K562 (cell line): ENCODE data around the gene JPT2. TPM values are rescaled to one million over a fixed set of nuclear protein-coding genes. Genes with fewer than 3 reads are reported as not detected.

Experiments used
- ATAC-seq: fragments of 200-7000 bp; cut with Tn5 transposase; 3 replicates; pipeline ENCODE4 v1.9.1; 2020; ENCODE audit warnings: moderate library complexity
- BruUV-seq: library from RNA; stranded (reverse); fragments of 400-500 nt; replicated peaks from 2 replicates; lab custom pipeline; 2021; lab: Mats Ljungman, UMichigan
- CTCF ChIA-PET: fragments of 300-600 bp; formaldehyde crosslinking; extraction: SDS; loops from one replicate; lab custom pipeline; 2021; ENCODE audit warnings: low intra/inter-chr PET ratio; lab: Yijun Ruan, JAX
- POLR2A ChIA-PET: fragments of 300-600, 350-650 bp; sonication (Branson Sonifier 250); formaldehyde crosslinking; extraction: SDS; loops from one replicate; lab custom pipeline; 2021; ENCODE audit warnings: antibody characterized with exemption, inconsistent platforms; lab: Yijun Ruan, JAX
- DNase-seq, 4 experiments: peaks; one replicate each; pipeline versions ENCODE4 v3.0.0 to v3.0.0-alpha.2; 2011 to 2018; ENCODE audit warnings: low spot score in 3 of 4, mixed read lengths in 3 of 4; ENCODE audit errors: extremely low read depth in 1 of 4
- FAIRE-seq: peaks from 2 replicates; lab custom pipeline; 2011; peaks lifted over from hg19 to GRCh38; lab: Jason Lieb, UNC
- H2AFZ ChIP-seq: 2 replicates; pipeline ENCODE4 v1.6.0; 2011; ENCODE audit warnings: low read depth, low read length, control low read depth, inconsistent platforms
- H3K27ac ChIP-seq: fragments of 200-600 bp; 3 replicates; pipeline ENCODE4 v1.8.0; 2011; ENCODE audit warnings: low read depth, mild to moderate bottlenecking, control low read depth, inconsistent platforms, low read length, moderate library complexity, mixed read lengths; ENCODE audit errors: extremely low read depth
- H3K27me3 ChIP-seq, 2 experiments: fragments of 300-600 bp in 1 of 2; 2 replicates in 1 of 2; 3 replicates in 1 of 2; pipeline versions ENCODE4 v1.6.0 to v1.8.0; 2011; ENCODE audit warnings: inconsistent platforms in 2 of 2, low read length in 2 of 2, mild to moderate bottlenecking in 1 of 2, mixed read lengths in 1 of 2, moderate library complexity in 1 of 2; ENCODE audit not compliant: control insufficient read depth in 2 of 2, insufficient read depth in 2 of 2
- H3K36me3 ChIP-seq: fragments of 300-600 bp; 3 replicates; pipeline ENCODE4 v1.8.0; 2011; ENCODE audit warnings: mild to moderate bottlenecking, low read length, inconsistent platforms; ENCODE audit not compliant: control insufficient read depth, insufficient read depth
- H3K4me1 ChIP-seq, 2 experiments: fragments of 200-600 bp in 1 of 2; replicated peaks in 1 of 2; 2 replicates in 1 of 2; 3 replicates in 1 of 2; pipeline versions ENCODE4 v1.5.1 to v1.8.0; 2011; ENCODE audit warnings: inconsistent platforms in 2 of 2, low read length in 2 of 2, mild to moderate bottlenecking in 1 of 2, mixed read lengths in 1 of 2, moderate library complexity in 1 of 2; ENCODE audit not compliant: control insufficient read depth in 2 of 2, insufficient read depth in 2 of 2
- H3K4me2 ChIP-seq: 2 replicates; pipeline ENCODE4 v1.6.1; 2011; ENCODE audit warnings: low read length, control low read depth, inconsistent platforms, mixed read lengths; ENCODE audit not compliant: insufficient read depth
- H3K4me3 ChIP-seq: fragments of 200-600 bp; sonication (generic), shearing (Covaris generic); 2 replicates; pipeline ENCODE4 v1.5.1; 2016; ENCODE audit warnings: control low read depth, inconsistent platforms
- H3K79me2 ChIP-seq: fragments of 200-600 bp; 3 replicates; pipeline ENCODE4 v1.8.0; 2011; ENCODE audit warnings: low read length, inconsistent platforms; ENCODE audit not compliant: control insufficient read depth, insufficient read depth
- H3K9ac ChIP-seq, 2 experiments: 2 replicates each; pipeline versions ENCODE4 v1.6.0 to v1.6.1; 2011; ENCODE audit warnings: low read depth in 2 of 2, low read length in 2 of 2, control low read depth in 1 of 2, inconsistent platforms in 1 of 2, mild to moderate bottlenecking in 1 of 2, mixed read lengths in 1 of 2; ENCODE audit not compliant: insufficient read depth in 1 of 2
- H3K9me1 ChIP-seq: one replicate; pipeline ENCODE4 v1.6.0; 2011; ENCODE audit warnings: inconsistent platforms, mild to moderate bottlenecking, low read length, moderate library complexity; ENCODE audit not compliant: control insufficient read depth, insufficient read depth
- H3K9me3 ChIP-seq: replicated peaks from 2 replicates; pipeline ENCODE4 v1.5.1; 2011; ENCODE audit warnings: low read depth, low read length, inconsistent platforms; ENCODE audit not compliant: control insufficient read depth, insufficient read depth
- H4K20me1 ChIP-seq: replicated peaks from 2 replicates; pipeline ENCODE4 v1.6.1; 2011; ENCODE audit warnings: low read length, inconsistent platforms, mixed read lengths; ENCODE audit not compliant: control insufficient read depth, insufficient read depth
- BDP1 ChIP-seq: IDR thresholded peaks from 3 replicates; pipeline ENCODE4 v1.6.1; 2011; ENCODE audit not compliant: insufficient read length, insufficient read depth
- CTCF ChIP-seq, 3 experiments: IDR thresholded peaks in 2 of 3; conservative IDR thresholded peaks in 1 of 3; 2 replicates each; pipeline ENCODE4 v1.5.1; 2011 to 2012; ENCODE audit warnings: low read length in 3 of 3, mild to moderate bottlenecking in 3 of 3, control low read depth in 2 of 3, improper control_type of control experiment in 1 of 3, inconsistent platforms in 1 of 3, low read depth in 1 of 3, mixed read lengths in 1 of 3, moderate library complexity in 1 of 3; ENCODE audit not compliant: insufficient read depth in 2 of 3
- GABPB1 ChIP-seq: sonication (generic); formaldehyde crosslinking; IDR thresholded peaks from 2 replicates; pipeline ENCODE4 v1.8.0; 2022; ENCODE audit warnings: mild to moderate bottlenecking, missing genetic modification reagents
- HDAC6 ChIP-seq: IDR thresholded peaks from 2 replicates; pipeline ENCODE4 v1.6.1; 2012; ENCODE audit warnings: low read depth, mild to moderate bottlenecking, control low read depth, inconsistent platforms, low read length, moderate library complexity
- HSF4 ChIP-seq: fragments of 250-450 bp; sonication (Bioruptor Pico); IDR thresholded peaks from 2 replicates; pipeline ENCODE4 v2.1.2; 2022; ENCODE audit warnings: mild to moderate bottlenecking, moderate library complexity, borderline replicate concordance
- PHTF2 ChIP-seq: fragments of 250-450 bp; sonication (Bioruptor Pico); IDR thresholded peaks from 2 replicates; pipeline ENCODE4 v1.5.0; 2021; ENCODE audit warnings: mild to moderate bottlenecking
- SMC3 ChIP-seq: conservative IDR thresholded peaks from 2 replicates; pipeline ENCODE4 v1.6.1; 2011; ENCODE audit warnings: low read depth, low read length, improper control_type of control experiment; ENCODE audit not compliant: insufficient read depth
- TCFL5 ChIP-seq: fragments of 250-450 bp; sonication (Bioruptor Pico); conservative IDR thresholded peaks from 2 replicates; pipeline ENCODE4 v1.6.1; 2021; ENCODE audit warnings: mild to moderate bottlenecking, moderate library complexity, matching md5 sums
- ZNF398 ChIP-seq: fragments of 250-450 bp; sonication (Bioruptor Pico); IDR thresholded peaks from 2 replicates; pipeline ENCODE4 v1.8.0; 2021; ENCODE audit warnings: moderate library complexity, mild to moderate bottlenecking, inconsistent platforms
- ZNF830 ChIP-seq: fragments of 250-450 bp; sonication (Bioruptor Pico); IDR thresholded peaks from 2 replicates; pipeline ENCODE4 v1.5.0; 2021; ENCODE audit warnings: mild to moderate bottlenecking
- ZSCAN29 ChIP-seq: fragments of 450-650 bp; IDR thresholded peaks from 2 replicates; pipeline ENCODE4 v1.6.1; 2017
- ZSCAN32 ChIP-seq: fragments of 450-650 bp; formaldehyde crosslinking; IDR thresholded peaks from 2 replicates; pipeline ENCODE4 v1.4.0; 2020; ENCODE audit warnings: mild to moderate bottlenecking, moderate library complexity
- WGBS: fragments of 100-300 bp; shearing (Covaris generic); methylation state at CpG from one replicate; pipeline ENCODE4 v1.1.6; 2016; ENCODE audit warnings: low coverage, mixed read lengths; ENCODE audit not compliant: insufficient coverage; ENCODE audit errors: missing lambda C conversion rate; 5-methylcytosine and 5-hydroxymethylcytosine counted together
- in situ Hi-C: fragments of 300-500 bp; cut with MboI; formaldehyde crosslinking; loops from 4 replicates; pipeline ENCODE4 v1.15.0; 2018; ENCODE audit warnings: inconsistent platforms, mixed read lengths
- intact Hi-C: fragments of 100-400 bp; cut with micrococcal nuclease; formaldehyde crosslinking; loops from 2 replicates; pipeline ENCODE4 v1.14.2; 2022
- polyA plus RNA-seq, 8 experiments: library from polyadenylated mRNA; depleted of rRNA in 4 of 8; stranded (reverse) in 5 of 8; unstranded in 3 of 8; fragments of >200 nt; fragmentation: Nextera tagmentation in 2 of 8; fragmentation: Illumina TruSeq in 1 of 8; extraction: Ambion mirVana in 2 of 8; extraction: Trizol in 1 of 8; gene quantifications; 2 replicates each; pipeline versions ENCODE4 v1.2.1 to v1.2.3, GENCODE V29; 2011 to 2014; ENCODE audit warnings: inconsistent platforms in 1 of 8, missing spikeins in 1 of 8
- total RNA-seq, 7 experiments: library from RNA; depleted of rRNA in 6 of 7; stranded (reverse); fragments of >200 nt in 6 of 7; fragmentation: Illumina TruSeq in 2 of 7; extraction: Trizol in 2 of 7; gene quantifications; 2 replicates each; pipeline versions ENCODE4 v1.2.1 to v1.2.3, GENCODE V29; 2011 to 2021; ENCODE audit warnings: low replicate concordance in 1 of 7
- TF ChIP-seq, protein P1 (sequence below): sonication (generic); formaldehyde crosslinking; IDR thresholded peaks from 2 replicates; pipeline ENCODE4 v1.8.1; 2022; ENCODE audit warnings: missing genetic modification reagents
- TF ChIP-seq, protein P2 (sequence below): fragments of 250-450 bp; sonication (Bioruptor Pico); IDR thresholded peaks from 2 replicates; pipeline ENCODE4 v1.8.0; 2022; ENCODE audit warnings: moderate library complexity, mild to moderate bottlenecking, inconsistent platforms

JPT2 gene
- total and polyA plus RNA-seq, 9 of the 15 experiments (the other 6 are each of a cell fraction or from before 2014, with no cell fraction given) = 25.5 to 133 (median 106) TPM

DNA sequence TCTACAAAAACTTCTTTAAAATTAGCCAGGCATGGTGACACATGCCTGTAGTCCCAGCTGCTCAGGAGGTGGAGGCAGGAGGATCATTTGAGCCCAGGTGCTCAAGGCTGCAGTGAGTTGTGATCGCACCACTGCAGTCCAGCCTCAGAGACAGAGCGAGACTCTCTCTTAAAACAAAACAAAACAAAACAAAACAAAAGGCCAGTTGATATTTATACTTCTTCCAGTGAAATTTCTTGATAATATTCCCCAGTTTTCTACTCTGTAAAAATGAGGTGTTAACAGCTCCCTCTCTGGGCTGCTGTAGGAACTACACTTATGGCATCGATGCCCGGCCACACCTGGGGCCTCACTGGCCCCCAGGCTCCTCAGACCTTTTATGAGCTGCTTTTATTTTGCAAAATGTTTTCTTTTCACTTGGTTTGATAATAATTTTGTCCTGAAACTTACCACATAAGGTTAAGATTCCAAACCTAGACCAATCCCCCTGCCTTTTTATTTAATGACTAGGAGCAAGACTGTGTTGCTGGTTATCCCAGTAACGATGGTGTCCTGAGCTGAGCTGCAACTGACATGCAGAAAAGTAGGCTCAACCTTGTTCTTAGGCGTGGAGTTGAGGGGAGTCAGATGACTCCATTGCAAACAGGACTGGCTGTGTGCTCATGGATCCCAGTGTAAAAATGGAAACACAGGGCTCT, 45.5 kb downstream of the JPT2 start:
- Histone ChIP-seq H3K4me3 (no peak overlapping the region), H2AFZ (no peak overlapping the region), H3K36me3 (peaks cover 27% of the 10 kb centered on the region; the same call in 2 of the 3 replicates), H3K4me2 (no peak overlapping the region), H3K79me2 (peaks cover 21% of the 10 kb centered on the region), H3K9me3 (no peaks in the 10 kb centered on the region), H4K20me1 (no peaks in the 10 kb centered on the region; the same call in 1 of the 2 replicates), H3K4me1 (peaks cover 9 to 26% of the 10 kb centered on the region in 2 experiments; a peak in 3 of 5 replicates), H3K9ac (no peak overlapping the region), H3K27me3 (no peaks in the 10 kb centered on the region), H3K9me1 (no peaks in the 10 kb centered on the region), H3K27ac (no peak overlapping the region)
- DNase-seq (peak; percentile 55 to 69 (median 64)), ATAC-seq (peak; percentile 89), FAIRE-seq (peak; percentile 65)
- BruUV-seq = no TSS peak
- WGBS = 26% methylated on average over 6 of the region's 6 CpGs
- in situ Hi-C loops = no loop called here
- intact Hi-C loops = no loop called here
- ChIA-PET CTCF (no interaction called here), POLR2A (interaction anchor here (0.6 to 1.2 kb wide), 5 partner anchors 10 to 231 kb away, joined by 3 to 11 read pairs (median 4); partner anchors contain the start of gene TELO2)
- TF ChIP-seq CTCF (IDR thresholded peaks at IDR 0.05 in 2 of 3, conservative IDR thresholded peaks at IDR 0.05 in 1 of 3; ENCODE audit: insufficient read depth in 2 of 3, low read depth in 1 of 3, low read length in 3 of 3) = peak; percentile 61 to 80 (median 76)
- TF ChIP-seq PHTF2 = no peak
- TF ChIP-seq, protein P1, sequence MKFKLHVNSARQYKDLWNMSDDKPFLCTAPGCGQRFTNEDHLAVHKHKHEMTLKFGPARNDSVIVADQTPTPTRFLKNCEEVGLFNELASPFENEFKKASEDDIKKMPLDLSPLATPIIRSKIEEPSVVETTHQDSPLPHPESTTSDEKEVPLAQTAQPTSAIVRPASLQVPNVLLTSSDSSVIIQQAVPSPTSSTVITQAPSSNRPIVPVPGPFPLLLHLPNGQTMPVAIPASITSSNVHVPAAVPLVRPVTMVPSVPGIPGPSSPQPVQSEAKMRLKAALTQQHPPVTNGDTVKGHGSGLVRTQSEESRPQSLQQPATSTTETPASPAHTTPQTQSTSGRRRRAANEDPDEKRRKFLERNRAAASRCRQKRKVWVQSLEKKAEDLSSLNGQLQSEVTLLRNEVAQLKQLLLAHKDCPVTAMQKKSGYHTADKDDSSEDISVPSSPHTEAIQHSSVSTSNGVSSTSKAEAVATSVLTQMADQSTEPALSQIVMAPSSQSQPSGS = no peak
- no peak for TF ChIP-seq ZNF398
- TF ChIP-seq BDP1 = no peak
- no peak for TF ChIP-seq TCFL5 (CRISPR knock-in tag)
- TF ChIP-seq ZNF830 (CRISPR knock-in tag) = no peak
- TF ChIP-seq, protein P2, sequence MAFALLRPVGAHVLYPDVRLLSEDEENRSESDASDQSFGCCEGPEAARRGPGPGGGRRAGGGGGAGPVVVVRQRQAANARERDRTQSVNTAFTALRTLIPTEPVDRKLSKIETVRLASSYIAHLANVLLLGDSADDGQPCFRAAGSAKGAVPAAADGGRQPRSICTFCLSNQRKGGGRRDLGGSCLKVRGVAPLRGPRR (CRISPR knock-in tag) = no peak
- TF ChIP-seq ZSCAN32 = no peak
- no peak for TF ChIP-seq HDAC6
- no peak for TF ChIP-seq GABPB1 (CRISPR knock-in tag)
- no peak for TF ChIP-seq ZSCAN29
- 0 out of 2 replicates have a peak, but pooled peaks have one; percentile 37 for TF ChIP-seq SMC3
- TF ChIP-seq HSF4 (CRISPR knock-in tag) = no peak
